Activated CD8-positive, alpha-beta memory T cell treated with anti-CD3 and anti-CD28 coated beads, Interleukin-2, amount 50 U/mL, for 24 hours (primary cell): ENCODE results near the gene ANTKMT.
A peak's percentile ranks its signal among the peaks of the same experiment; 100 is the strongest.
"Not testable (repeated sequence)": the region's sequence is repeated elsewhere in the genome, so short reads cannot be mapped to it uniquely, and the experiment has no call there.

ENCODE experiments used
- DNase-seq: peaks from one replicate; pipeline ENCODE4 v3.0.0-alpha.2; 2020; ENCODE audit errors: extremely low read depth

ANTKMT gene

GRCh38 chr16:728131-728889, 7.4 kb downstream of the ANTKMT start:
- no peak for DNase-seq

GRCh38 chr16:728890-729744, 8.2 kb downstream of the ANTKMT start:
- no peak for DNase-seq

- no peak for DNase-seq
Measured at GRCh38 chr16:729768-730665, 9.1 kb downstream of the ANTKMT start.

GRCh38 chr16:730666-731509, 9.9 kb downstream of the ANTKMT start:
- no peak for DNase-seq

- no peak for DNase-seq
Measured at GRCh38 chr16:732332-732731, 11.4 kb downstream of the ANTKMT start.

- DNase-seq: no peak
Measured at GRCh38 chr16:732936-733335, 12.0 kb downstream of the ANTKMT start.

- DNase-seq: no peak
Measured at GRCh38 chr16:733382-734207, 12.6 kb downstream of the ANTKMT start.

GRCh38 chr16:734208-734980, 13.4 kb downstream of the ANTKMT start:
- DNase-seq: no peak

- DNase-seq: no peak
Measured at GRCh38 chr16:734981-735881, 14.3 kb downstream of the ANTKMT start.

GRCh38 chr16:735982-736453, 15.1 kb downstream of the ANTKMT start:
- DNase-seq: peak; percentile 29

- DNase-seq: no peak
Measured at GRCh38 chr16:736936-737481, 16.1 kb downstream of the ANTKMT start.

- no peak for DNase-seq
Measured at GRCh38 chr16:739560-740458, 18.9 kb downstream of the ANTKMT start.

GRCh38 chr16:740459-740763, 19.5 kb downstream of the ANTKMT start:
- DNase-seq: no peak

GRCh38 chr16:740764-741505, 20.0 kb downstream of the ANTKMT start, which contains the start of gene CIAO3:
Gene CIAO3, minus strand, starts transcription at chr16:740997. Its CDS starts 12 bp downstream, at chr16:740985.
- DNase-seq: peak; percentile 84

GRCh38 chr16:741986-742629, 21.2 kb downstream of the ANTKMT start:
- no peak for DNase-seq

GRCh38 chr16:742894-743293, 21.9 kb downstream of the ANTKMT start:
- not testable (repeated sequence) for DNase-seq
